ENCODE measurements around the gene DNAJC28. TPM values are rescaled to one million over a fixed set of nuclear protein-coding genes. Genes with fewer than 3 reads are reported as not detected.
"Not testable (repeated sequence)": the region's sequence is repeated elsewhere in the genome, so short reads cannot be mapped to it uniquely, and the experiment has no call there.

Gene DNAJC28
- total RNA-seq, 1 donor = 4.0 TPM

- Histone ChIP-seq H3K27me3 (ENCODE audit: insufficient read depth, low read length) (no peaks in the 10 kb centered on the region), H3K79me2 (ENCODE audit: insufficient read depth, low read length) (no peaks in the 10 kb centered on the region), H3K9me3 (ENCODE audit: low read depth, low read length) (no peaks in the 10 kb centered on the region), H3K4me2 (ENCODE audit: insufficient read depth, low read length) (no peak overlapping the region), H3K36me3 (ENCODE audit: insufficient read depth, low read length) (peaks cover 56% of the 10 kb centered on the region), H3K27ac (ENCODE audit: low read depth, low read length) (no peak overlapping the region), H3K4me3 (ENCODE audit: insufficient read depth, low read length) (no peak overlapping the region), H4K20me1 (ENCODE audit: insufficient read depth, low read length) (no peaks in the 10 kb centered on the region), H2AFZ (ENCODE audit: low read length) (no peak overlapping the region), H3K4me1 (ENCODE audit: insufficient read depth, low read length) (peaks cover 8% of the 10 kb centered on the region)
- no peak for TF ChIP-seq CTCF (IDR thresholded peaks at IDR 0.05; ENCODE audit: extremely low read depth, low read depth, low read length)
- no peak for DNase-seq (ENCODE audit: insufficient read length, low spot score, missing footprints)
Observed at GRCh38 chr21:33511639-33512038, 20.1 kb upstream of the DNAJC28 start.

GRCh38 chr21:33510826-33511225, 19.3 kb upstream of the DNAJC28 start:
- no peak overlapping the region for H3K27ac ChIP-seq (ENCODE audit: low read depth, low read length)
- H3K79me2 ChIP-seq (ENCODE audit: insufficient read depth, low read length) = no peaks in the 10 kb centered on the region
- no peak for DNase-seq (ENCODE audit: insufficient read length, low spot score, missing footprints)
- H3K27me3 ChIP-seq (ENCODE audit: insufficient read depth, low read length) = no peaks in the 10 kb centered on the region
- no peak overlapping the region for H2AFZ ChIP-seq (ENCODE audit: low read length)
- H3K9me3 ChIP-seq (ENCODE audit: low read depth, low read length) = no peaks in the 10 kb centered on the region
- H3K4me1 ChIP-seq (ENCODE audit: insufficient read depth, low read length) = peaks cover 8% of the 10 kb centered on the region
- H4K20me1 ChIP-seq (ENCODE audit: insufficient read depth, low read length) = no peaks in the 10 kb centered on the region
- H3K36me3 ChIP-seq (ENCODE audit: insufficient read depth, low read length) = peaks cover 52% of the 10 kb centered on the region
- H3K4me2 ChIP-seq (ENCODE audit: insufficient read depth, low read length) = no peak overlapping the region
- no peak for TF ChIP-seq CTCF (IDR thresholded peaks at IDR 0.05; ENCODE audit: extremely low read depth, low read depth, low read length)
- H3K4me3 ChIP-seq (ENCODE audit: insufficient read depth, low read length) = no peak overlapping the region

- not testable (repeated sequence) for H3K4me3 ChIP-seq (ENCODE audit: insufficient read depth, low read length); H3K9me3 ChIP-seq (ENCODE audit: low read depth, low read length); H2AFZ ChIP-seq (ENCODE audit: low read length); H3K4me1 ChIP-seq (ENCODE audit: insufficient read depth, low read length); H4K20me1 ChIP-seq (ENCODE audit: insufficient read depth, low read length); DNase-seq (ENCODE audit: insufficient read length, low spot score, missing footprints); H3K27ac ChIP-seq (ENCODE audit: low read depth, low read length); H3K27me3 ChIP-seq (ENCODE audit: insufficient read depth, low read length); H3K4me2 ChIP-seq (ENCODE audit: insufficient read depth, low read length); H3K79me2 ChIP-seq (ENCODE audit: insufficient read depth, low read length)
- peaks cover 46% of the 10 kb centered on the region for H3K36me3 ChIP-seq (ENCODE audit: insufficient read depth, low read length)
Observed at GRCh38 chr21:33507003-33507402, 15.5 kb upstream of the DNAJC28 start.

GRCh38 chr21:33505833-33506232, 14.3 kb upstream of the DNAJC28 start:
- H3K36me3 ChIP-seq (ENCODE audit: insufficient read depth, low read length) = peaks cover 39% of the 10 kb centered on the region
- no peaks in the 10 kb centered on the region for H4K20me1 ChIP-seq (ENCODE audit: insufficient read depth, low read length)
- DNase-seq (ENCODE audit: insufficient read length, low spot score, missing footprints) = no peak
- no peak overlapping the region for H3K27ac ChIP-seq (ENCODE audit: low read depth, low read length)
- H3K4me1 ChIP-seq (ENCODE audit: insufficient read depth, low read length) = no peaks in the 10 kb centered on the region
- no peaks in the 10 kb centered on the region for H3K79me2 ChIP-seq (ENCODE audit: insufficient read depth, low read length)
- H3K4me2 ChIP-seq (ENCODE audit: insufficient read depth, low read length) = no peak overlapping the region
- H3K9me3 ChIP-seq (ENCODE audit: low read depth, low read length) = no peaks in the 10 kb centered on the region
- no peaks in the 10 kb centered on the region for H3K27me3 ChIP-seq (ENCODE audit: insufficient read depth, low read length)
- no peak overlapping the region for H2AFZ ChIP-seq (ENCODE audit: low read length)
- H3K4me3 ChIP-seq (ENCODE audit: insufficient read depth, low read length) = no peak overlapping the region
- TF ChIP-seq CTCF (IDR thresholded peaks at IDR 0.05; ENCODE audit: extremely low read depth, low read depth, low read length) = no peak

All from osteoblast (primary cell).